ENCODE measurements around the gene MRTFB.

GRCh38 chr16:14095883-14096551 lies 24.9 kb downstream of the MRTFB start:
- TF ChIP-seq CEBPB (IDR thresholded peaks at IDR 0.05; ENCODE audit: borderline replicate concordance, low read depth, low read length) (no peak), DPF2 (CRISPR knock-in tag; IDR thresholded peaks at IDR 0.05; ENCODE audit: borderline replicate concordance, low read depth) (no peak), MAFF (IDR thresholded peaks at IDR 0.05; ENCODE audit: low read depth, low read length) (no peak), ZNF484 (CRISPR knock-in tag; IDR thresholded peaks at IDR 0.05; ENCODE audit: borderline replicate concordance, low read depth) (no peak), DMAP1 (CRISPR knock-in tag; IDR thresholded peaks at IDR 0.05) (no peak), GABPA (IDR thresholded peaks at IDR 0.05; ENCODE audit: low read depth, low read length) (no peak), GABPA (CRISPR knock-in tag; IDR thresholded peaks at IDR 0.05; ENCODE audit: low read depth) (no peak), ZBTB44 (CRISPR knock-in tag; IDR thresholded peaks at IDR 0.05) (no peak), FOXJ3 (CRISPR knock-in tag; IDR thresholded peaks at IDR 0.05; ENCODE audit: borderline replicate concordance) (no peak), EP300 (IDR thresholded peaks at IDR 0.05; ENCODE audit: low read depth in 2 of 2, low read length in 2 of 2) (no peak), EP300 (CRISPR knock-in tag; IDR thresholded peaks at IDR 0.05; ENCODE audit: borderline replicate concordance) (no peak), TBX3 (IDR thresholded peaks at IDR 0.05; ENCODE audit: borderline replicate concordance) (no peak), POLR2A (IDR thresholded peaks at IDR 0.05; ENCODE audit: insufficient read depth in 1 of 2, low read depth in 2 of 2, low read length in 2 of 2) (no peak), MAFK (conservative IDR thresholded peaks at IDR 0.05 in 1 of 2, IDR thresholded peaks at IDR 0.05 in 1 of 2; ENCODE audit: low read length in 2 of 2) (no peak)
- TF ChIP-seq, protein P1, sequence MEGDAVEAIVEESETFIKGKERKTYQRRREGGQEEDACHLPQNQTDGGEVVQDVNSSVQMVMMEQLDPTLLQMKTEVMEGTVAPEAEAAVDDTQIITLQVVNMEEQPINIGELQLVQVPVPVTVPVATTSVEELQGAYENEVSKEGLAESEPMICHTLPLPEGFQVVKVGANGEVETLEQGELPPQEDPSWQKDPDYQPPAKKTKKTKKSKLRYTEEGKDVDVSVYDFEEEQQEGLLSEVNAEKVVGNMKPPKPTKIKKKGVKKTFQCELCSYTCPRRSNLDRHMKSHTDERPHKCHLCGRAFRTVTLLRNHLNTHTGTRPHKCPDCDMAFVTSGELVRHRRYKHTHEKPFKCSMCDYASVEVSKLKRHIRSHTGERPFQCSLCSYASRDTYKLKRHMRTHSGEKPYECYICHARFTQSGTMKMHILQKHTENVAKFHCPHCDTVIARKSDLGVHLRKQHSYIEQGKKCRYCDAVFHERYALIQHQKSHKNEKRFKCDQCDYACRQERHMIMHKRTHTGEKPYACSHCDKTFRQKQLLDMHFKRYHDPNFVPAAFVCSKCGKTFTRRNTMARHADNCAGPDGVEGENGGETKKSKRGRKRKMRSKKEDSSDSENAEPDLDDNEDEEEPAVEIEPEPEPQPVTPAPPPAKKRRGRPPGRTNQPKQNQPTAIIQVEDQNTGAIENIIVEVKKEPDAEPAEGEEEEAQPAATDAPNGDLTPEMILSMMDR (CRISPR knock-in tag; IDR thresholded peaks at IDR 0.05) = no peak

Data from HepG2 (cell line).